Endothelial cell of umbilical vein (primary cell): ENCODE data around the gene ROCK2. TPM values are rescaled to one million over a fixed set of nuclear protein-coding genes. Genes with fewer than 3 reads are reported as not detected.

Experiments
- BruUV-seq: library from RNA; stranded (reverse); fragments of 400-500 nt; replicated peaks from 2 replicates; lab custom pipeline; 2021; lab: Mats Ljungman, UMichigan
- CTCF ChIA-PET: fragments of 300-600, 350-600 bp; sonication (Branson Sonifier 250); formaldehyde crosslinking; loops from one replicate; lab custom pipeline; 2021; ENCODE audit warnings: antibody characterized with exemption, inconsistent platforms; lab: Charles Lee
- POLR2A ChIA-PET: fragments of 300-600, 350-600 bp; sonication (Branson Sonifier 250); formaldehyde crosslinking; loops from one replicate; lab custom pipeline; 2021; ENCODE audit warnings: antibody characterized with exemption, inconsistent platforms; lab: Charles Lee
- DNase-seq: peaks from one replicate; pipeline ENCODE4 v3.0.0-alpha.2; 2011; ENCODE audit warnings: low read depth, low spot score
- FAIRE-seq: peaks from 2 replicates; lab custom pipeline; 2011; peaks lifted over from hg19 to GRCh38; lab: Jason Lieb, UNC
- H2AFZ ChIP-seq: 2 replicates; pipeline ENCODE4 v1.6.0; 2012; ENCODE audit warnings: low read depth, low read length, control low read depth, inconsistent platforms
- H3K27ac ChIP-seq: 2 replicates; pipeline ENCODE4 v1.5.1; 2011; ENCODE audit warnings: low read depth, mild to moderate bottlenecking, control low read depth, low read length, moderate library complexity; ENCODE audit not compliant: insufficient read depth
- H3K27me3 ChIP-seq, 2 experiments: 2 replicates each; pipeline versions ENCODE4 v1.6.0 to v1.6.1; 2011; ENCODE audit warnings: low read length in 2 of 2, mixed read lengths in 1 of 2; ENCODE audit not compliant: control insufficient read depth in 2 of 2, insufficient read depth in 2 of 2
- H3K36me3 ChIP-seq, 2 experiments: 2 replicates in 1 of 2; 3 replicates in 1 of 2; pipeline ENCODE4 v1.5.1; 2011; ENCODE audit warnings: low read length in 2 of 2, mild to moderate bottlenecking in 1 of 2, moderate library complexity in 1 of 2; ENCODE audit not compliant: control insufficient read depth in 2 of 2, insufficient read depth in 2 of 2; ENCODE audit errors: extremely low read depth in 1 of 2
- H3K4me1 ChIP-seq: 3 replicates; pipeline ENCODE4 v1.5.1; 2011; ENCODE audit warnings: mild to moderate bottlenecking, low read length; ENCODE audit not compliant: control insufficient read depth, insufficient read depth; ENCODE audit errors: extremely low read depth
- H3K4me2 ChIP-seq: 2 replicates; pipeline ENCODE4 v1.6.1; 2011; ENCODE audit warnings: low read length, control low read depth, mixed read lengths; ENCODE audit not compliant: insufficient read depth
- H3K4me3 ChIP-seq, 3 experiments: fragments of 200-600 bp in 1 of 3; sonication (generic), shearing (Covaris generic) in 1 of 3; replicated peaks in 1 of 3; 2 replicates each; pipeline ENCODE4 v1.5.1; 2011 to 2016; ENCODE audit warnings: control low read depth in 3 of 3, low read length in 3 of 3, mild to moderate bottlenecking in 2 of 3, inconsistent platforms in 1 of 3, low read depth in 1 of 3, moderate library complexity in 1 of 3; ENCODE audit not compliant: insufficient read depth in 1 of 3
- H3K79me2 ChIP-seq: 2 replicates; pipeline ENCODE4 v1.6.0; 2012; ENCODE audit warnings: low read length, inconsistent platforms; ENCODE audit not compliant: control insufficient read depth, insufficient read depth
- H3K9ac ChIP-seq: replicated peaks from 2 replicates; pipeline ENCODE3; 2011; ENCODE audit warnings: low read length, control low read depth; ENCODE audit not compliant: insufficient read depth; ENCODE audit errors: extremely low read depth
- H3K9me1 ChIP-seq: replicated peaks from 3 replicates; pipeline ENCODE4 v1.6.0; 2011; ENCODE audit warnings: mild to moderate bottlenecking, low read length; ENCODE audit not compliant: control insufficient read depth, insufficient read depth; ENCODE audit errors: extremely low read depth
- H3K9me3 ChIP-seq: replicated peaks from 2 replicates; pipeline ENCODE4 v1.5.1; 2012; ENCODE audit warnings: low read length, inconsistent platforms; ENCODE audit not compliant: control insufficient read depth, insufficient read depth
- H4K20me1 ChIP-seq: replicated peaks from 2 replicates; pipeline ENCODE3; 2011; ENCODE audit warnings: mild to moderate bottlenecking, low read length; ENCODE audit not compliant: control insufficient read depth, insufficient read depth; ENCODE audit errors: extremely low read depth
- EZH2 ChIP-seq: IDR thresholded peaks from 2 replicates; pipeline ENCODE4 v1.6.1; 2012; ENCODE audit warnings: borderline replicate concordance, low read depth, mild to moderate bottlenecking, moderate library complexity, low read length, inconsistent platforms; ENCODE audit not compliant: severe bottlenecking
- FOS ChIP-seq: IDR thresholded peaks from 2 replicates; pipeline ENCODE4 v1.6.1; 2011; ENCODE audit warnings: mild to moderate bottlenecking, low read length, moderate library complexity, borderline replicate concordance; ENCODE audit not compliant: insufficient read depth
- GATA2 ChIP-seq: IDR thresholded peaks from 2 replicates; pipeline ENCODE4 v1.7.0; 2011; ENCODE audit warnings: low read depth, mild to moderate bottlenecking, moderate library complexity, mixed read lengths, low read length; ENCODE audit not compliant: insufficient read length, insufficient read depth
- JUN ChIP-seq: IDR thresholded peaks from 2 replicates; pipeline ENCODE4 v1.6.1; 2011; ENCODE audit warnings: borderline replicate concordance, low read depth; ENCODE audit not compliant: insufficient read length, insufficient read depth
- MYC ChIP-seq: IDR thresholded peaks from one replicate; pipeline ENCODE4 v1.6.1; 2011; ENCODE audit warnings: mild to moderate bottlenecking, low read depth, low read length
- POLR2A ChIP-seq: IDR thresholded peaks from 2 replicates; pipeline ENCODE4 v1.6.1; 2012; ENCODE audit warnings: low read depth, mild to moderate bottlenecking, control low read depth, low read length
- POLR2AphosphoS5 ChIP-seq: IDR thresholded peaks from 2 replicates; pipeline ENCODE4 v1.6.1; 2012; ENCODE audit warnings: low read depth, mild to moderate bottlenecking, control low read depth, low read length, moderate library complexity; ENCODE audit not compliant: insufficient read depth
- dilution Hi-C: fragments of 300-500 bp; cut with MboI; formaldehyde crosslinking; loops from one replicate; pipeline ENCODE4 v1.15.0; 2019; ENCODE audit warnings: low sequenced_read_pairs; ENCODE audit not compliant: extremely low pct_ligation_motif_present
- intact Hi-C: fragments of 100-400 bp; cut with micrococcal nuclease; formaldehyde crosslinking; loops from one replicate; pipeline ENCODE4 v1.10.0; 2022
- polyA plus RNA-seq, 4 experiments: library from polyadenylated mRNA; depleted of rRNA in 3 of 4; stranded (reverse) in 3 of 4; unstranded in 1 of 4; fragments of >200 nt; gene quantifications; 2 replicates each; pipeline versions ENCODE4 v1.2.1 to v1.2.3, GENCODE V29; 2011 to 2012; ENCODE audit warnings: missing spikeins in 1 of 4
- total RNA-seq: library from RNA; stranded (reverse); gene quantifications from 2 replicates; pipeline ENCODE4 v1.2.3, GENCODE V29; 2021
- TF ChIP-seq, protein P1 (sequence below), 2 donors: IDR thresholded peaks; 1 replicate in 1 of 2; 2 replicates in 1 of 2; pipeline ENCODE4 v1.5.1; 2011; ENCODE audit warnings: low read length in 2 of 2, mild to moderate bottlenecking in 2 of 2, moderate library complexity in 2 of 2, control low read depth in 1 of 2, inconsistent platforms in 1 of 2, low read depth in 1 of 2; ENCODE audit not compliant: insufficient read depth in 1 of 2; ENCODE audit errors: extremely low read depth in 1 of 2
- TF ChIP-seq, protein P2 (sequence below): IDR thresholded peaks from 2 replicates; pipeline ENCODE4 v1.6.1; 2011; ENCODE audit not compliant: insufficient read depth, insufficient read length

The ROCK2 gene
- total and polyA plus RNA-seq, 2 donors (not counting 3 experiments of a cell fraction or from before 2014, with no cell fraction given) = 5.2 to 56.5 TPM

DNA sequence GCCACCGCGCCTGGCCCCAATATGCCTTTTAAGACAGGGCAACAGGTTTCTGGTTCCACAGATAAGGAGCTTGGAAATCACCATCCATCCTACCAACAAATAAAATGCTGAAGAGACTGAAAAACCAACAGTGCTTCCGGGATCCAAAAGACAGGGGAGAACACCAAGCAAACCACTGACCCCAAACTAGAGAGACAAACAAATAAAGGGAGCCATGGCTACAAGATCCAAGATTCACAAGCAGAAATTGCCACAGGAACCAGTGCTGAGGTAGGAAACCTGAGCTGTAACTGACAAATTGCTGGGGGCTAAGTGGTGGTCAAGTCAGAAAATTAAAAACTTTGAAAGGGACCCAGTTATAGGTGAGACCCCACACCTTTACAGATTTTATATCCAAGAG lies 76.5 kb downstream of the ROCK2 start:
- peaks cover 6% of the 10 kb centered on the region for H4K20me1 ChIP-seq
- H3K79me2 ChIP-seq = peaks cover 39% of the 10 kb centered on the region
- no peaks in the 10 kb centered on the region for H3K4me1 ChIP-seq
- H2AFZ ChIP-seq = no peak overlapping the region
- intact Hi-C loops (no loop called here), dilution Hi-C loops (no loop called here)
- no peak overlapping the region for H3K27ac ChIP-seq
- no peaks in the 10 kb centered on the region for H3K9me1 ChIP-seq
- no peaks in the 10 kb centered on the region for H3K36me3 ChIP-seq
- H3K9me3 ChIP-seq = no peaks in the 10 kb centered on the region
- H3K4me2 ChIP-seq = no peak overlapping the region
- TF ChIP-seq, protein P1, sequence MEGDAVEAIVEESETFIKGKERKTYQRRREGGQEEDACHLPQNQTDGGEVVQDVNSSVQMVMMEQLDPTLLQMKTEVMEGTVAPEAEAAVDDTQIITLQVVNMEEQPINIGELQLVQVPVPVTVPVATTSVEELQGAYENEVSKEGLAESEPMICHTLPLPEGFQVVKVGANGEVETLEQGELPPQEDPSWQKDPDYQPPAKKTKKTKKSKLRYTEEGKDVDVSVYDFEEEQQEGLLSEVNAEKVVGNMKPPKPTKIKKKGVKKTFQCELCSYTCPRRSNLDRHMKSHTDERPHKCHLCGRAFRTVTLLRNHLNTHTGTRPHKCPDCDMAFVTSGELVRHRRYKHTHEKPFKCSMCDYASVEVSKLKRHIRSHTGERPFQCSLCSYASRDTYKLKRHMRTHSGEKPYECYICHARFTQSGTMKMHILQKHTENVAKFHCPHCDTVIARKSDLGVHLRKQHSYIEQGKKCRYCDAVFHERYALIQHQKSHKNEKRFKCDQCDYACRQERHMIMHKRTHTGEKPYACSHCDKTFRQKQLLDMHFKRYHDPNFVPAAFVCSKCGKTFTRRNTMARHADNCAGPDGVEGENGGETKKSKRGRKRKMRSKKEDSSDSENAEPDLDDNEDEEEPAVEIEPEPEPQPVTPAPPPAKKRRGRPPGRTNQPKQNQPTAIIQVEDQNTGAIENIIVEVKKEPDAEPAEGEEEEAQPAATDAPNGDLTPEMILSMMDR (IDR thresholded peaks at IDR 0.05; ENCODE audit: extremely low read depth in 1 of 2, insufficient read depth in 1 of 2, low read depth in 1 of 2, low read length in 2 of 2) = no peak
- no peak for TF ChIP-seq JUN
- no peak for TF ChIP-seq MYC
- TF ChIP-seq GATA2 = no peak
- no peak for TF ChIP-seq EZH2
- TF ChIP-seq, protein P2, sequence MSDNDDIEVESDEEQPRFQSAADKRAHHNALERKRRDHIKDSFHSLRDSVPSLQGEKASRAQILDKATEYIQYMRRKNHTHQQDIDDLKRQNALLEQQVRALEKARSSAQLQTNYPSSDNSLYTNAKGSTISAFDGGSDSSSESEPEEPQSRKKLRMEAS = no peak
- TF ChIP-seq FOS = no peak
- TF ChIP-seq POLR2AphosphoS5 = no peak
- TF ChIP-seq POLR2A = no peak
- H3K4me3 ChIP-seq = no peak overlapping the region
- H3K27me3 ChIP-seq = no peaks in the 10 kb centered on the region
- FAIRE-seq (no peak), DNase-seq (no peak)
- ChIA-PET CTCF (interaction anchor here (1.0 kb wide), 1 partner anchor 92 kb away, joined by 3 read pairs; no protein-coding TSS in a partner anchor), POLR2A (no interaction called here)
- H3K9ac ChIP-seq = no peak overlapping the region
- no TSS peak for BruUV-seq
